Neural progenitor cell (in vitro differentiated cells): ENCODE measurements around the gene CRTC2. TPM values are rescaled to one million over a fixed set of nuclear protein-coding genes. Genes with fewer than 3 reads are reported as not detected.

Experiments used
- DNase-seq: peaks from one replicate; pipeline ENCODE4 v3.0.0-alpha.2; 2016; ENCODE audit warnings: low spot score
- H2AFZ ChIP-seq: fragments of 200-600 bp; sonication (generic); replicated peaks from 2 replicates; pipeline ENCODE4 v1.6.1; 2016; ENCODE audit warnings: antibody characterized with exemption
- H3F3A ChIP-seq: fragments of 200-600 bp; sonication (generic); 2 replicates; pipeline ENCODE4 v1.6.1; 2016; ENCODE audit warnings: antibody characterized with exemption, low read depth
- H3K27ac ChIP-seq: fragments of 200-600 bp; sonication (generic); 2 replicates; pipeline ENCODE4 v1.5.1; 2016; ENCODE audit warnings: mild to moderate bottlenecking
- H3K27me3 ChIP-seq: fragments of 200-600 bp; sonication (generic); 2 replicates; pipeline ENCODE4 v1.6.1; 2016; ENCODE audit warnings: mild to moderate bottlenecking, moderate library complexity
- H3K36me3 ChIP-seq: fragments of 200-600 bp; sonication (generic); 2 replicates; pipeline ENCODE4 v1.5.1; 2016
- H3K4me1 ChIP-seq: fragments of 200-600 bp; sonication (generic); 2 replicates; pipeline ENCODE4 v1.6.1; 2016; ENCODE audit warnings: mixed run types
- H3K4me2 ChIP-seq: fragments of 200-600 bp; sonication (generic); 2 replicates; pipeline ENCODE4 v1.6.1; 2016
- H3K4me3 ChIP-seq: fragments of 200-600 bp; sonication (generic); 2 replicates; pipeline ENCODE4 v1.5.1; 2016
- H3K79me2 ChIP-seq: fragments of 200-600 bp; sonication (generic); 2 replicates; pipeline ENCODE4 v1.6.1; 2016; ENCODE audit warnings: low read depth
- H3K9ac ChIP-seq: fragments of 200-600 bp; sonication (generic); 2 replicates; pipeline ENCODE4 v1.6.1; 2016
- H3K9me3 ChIP-seq: fragments of 200-600 bp; sonication (generic); 2 replicates; pipeline ENCODE4 v1.5.1; 2016; ENCODE audit warnings: low read depth
- H4K20me1 ChIP-seq: fragments of 200-600 bp; sonication (generic); 2 replicates; pipeline ENCODE4 v1.6.1; 2016; ENCODE audit warnings: low read depth
- H3K27ac Mint-ChIP-seq: 3 replicates; pipeline ENCODE4 v1.8.0; 2021; ENCODE audit warnings: mixed read lengths
- H3K27me3 Mint-ChIP-seq: 2 replicates; pipeline ENCODE4 v1.8.0; 2022; ENCODE audit warnings: low read depth, mild to moderate bottlenecking, inconsistent platforms, moderate library complexity, mixed read lengths; ENCODE audit not compliant: insufficient read depth
- H3K36me3 Mint-ChIP-seq: 3 replicates; pipeline ENCODE4 v1.8.0; 2021; ENCODE audit warnings: mixed read lengths
- H3K4me1 Mint-ChIP-seq: 3 replicates; pipeline ENCODE4 v1.8.0; 2021; ENCODE audit warnings: mixed read lengths
- H3K4me3 Mint-ChIP-seq: 3 replicates; pipeline ENCODE4 v1.8.0; 2021; ENCODE audit warnings: mild to moderate bottlenecking, moderate library complexity, mixed read lengths
- H3K9me3 Mint-ChIP-seq: 3 replicates; pipeline ENCODE4 v1.8.0; 2020; ENCODE audit warnings: mixed read lengths
- CTCF ChIP-seq: fragments of 200-600 bp; sonication (generic); IDR thresholded peaks from 2 replicates; pipeline ENCODE4 v1.5.1; 2017; ENCODE audit warnings: antibody characterized with exemption, mild to moderate bottlenecking
- EZH2 ChIP-seq: fragments of 200-600 bp; sonication (generic); IDR thresholded peaks from 2 replicates; pipeline ENCODE4 v1.6.1; 2017; ENCODE audit warnings: antibody characterized with exemption, mild to moderate bottlenecking, moderate library complexity
- EZH2phosphoT487 ChIP-seq: fragments of 200-600 bp; sonication (generic); IDR thresholded peaks from 2 replicates; pipeline ENCODE4 v1.6.1; 2017; ENCODE audit warnings: antibody characterized with exemption
- total RNA-seq: library from RNA; depleted of rRNA; stranded (reverse); fragments of >200 nt; gene quantifications from 2 replicates; pipeline ENCODE4 v1.2.3, GENCODE V29; 2015; ENCODE audit warnings: low replicate concordance

The CRTC2 gene
- total RNA-seq, 1 donor from 2014 or later, result 6.7 TPM

GRCh38 chr1:153944005-153944826, 14.2 kb downstream of the CRTC2 start:
- H3K27ac Mint-ChIP-seq, result no peak overlapping the region
- H3K36me3 Mint-ChIP-seq, result peaks cover 24% of the 10 kb centered on the region
- no peak overlapping the region for H3K4me2 ChIP-seq
- H3K36me3 ChIP-seq, result no peaks in the 10 kb centered on the region
- peak overlapping the region; percentile 90 for H3K4me3 Mint-ChIP-seq
- H3K9ac ChIP-seq, result no peak overlapping the region
- TF ChIP-seq EZH2phosphoT487 (no peak), EZH2 (no peak), CTCF (no peak)
- H3K9me3 ChIP-seq, result no peaks in the 10 kb centered on the region
- peaks cover 5% of the 10 kb centered on the region for H3K4me1 ChIP-seq
- H3K27me3 Mint-ChIP-seq, result peaks cover 4% of the 10 kb centered on the region
- H4K20me1 ChIP-seq, result peaks cover 18% of the 10 kb centered on the region
- H3K4me1 Mint-ChIP-seq, result peaks cover 19% of the 10 kb centered on the region
- H2AFZ ChIP-seq, result no peak overlapping the region
- H3K27ac ChIP-seq, result no peak overlapping the region
- DNase-seq, result no peak
- no peaks in the 10 kb centered on the region for H3K9me3 Mint-ChIP-seq
- H3K4me3 ChIP-seq, result no peak overlapping the region
- H3K27me3 ChIP-seq, result no peaks in the 10 kb centered on the region
- H3F3A ChIP-seq, result peaks cover 28% of the 10 kb centered on the region
- peaks cover 17% of the 10 kb centered on the region for H3K79me2 ChIP-seq

DNA sequence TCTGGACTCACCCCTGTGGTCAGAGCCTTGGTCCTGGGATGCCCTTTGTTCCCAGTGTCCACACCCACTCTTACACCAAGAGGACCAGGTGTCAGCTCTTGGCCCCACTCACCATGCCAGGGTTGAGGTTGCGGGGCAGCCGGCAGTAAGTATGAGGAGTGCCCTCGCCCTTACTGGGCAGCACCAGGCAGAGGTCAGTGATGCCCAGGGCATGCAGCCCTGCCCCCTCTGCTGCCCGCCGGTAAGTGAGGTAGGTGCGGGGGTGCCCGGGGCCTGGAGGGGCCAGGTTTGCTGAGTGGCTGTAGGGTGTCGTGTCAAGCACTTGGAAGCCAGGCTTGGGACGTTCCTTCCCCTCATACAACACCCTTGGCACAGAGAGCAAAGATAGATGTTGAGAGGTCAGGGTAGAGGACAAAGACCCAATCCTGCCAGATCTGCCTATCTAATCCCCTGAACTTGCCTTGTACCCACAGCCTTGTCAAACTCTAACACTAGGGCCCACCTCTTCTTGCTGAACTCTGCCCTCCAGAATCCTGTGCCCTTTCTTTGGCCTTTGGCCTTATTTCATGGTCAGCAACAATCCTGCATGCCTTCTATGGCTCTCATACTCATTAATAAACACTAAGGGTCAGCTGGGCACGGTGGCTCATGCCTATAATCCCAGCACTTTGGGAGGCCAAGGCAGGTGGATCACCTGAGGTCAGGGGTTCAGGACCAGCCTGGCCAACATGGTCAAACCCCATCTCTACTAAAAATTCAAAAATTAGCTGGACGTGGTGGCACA, 15.5 kb downstream of the CRTC2 start:
- Mint-ChIP-seq H3K27me3 (peaks cover 4% of the 10 kb centered on the region), H3K4me1 (peaks cover 19% of the 10 kb centered on the region), H3K9me3 (no peaks in the 10 kb centered on the region), H3K36me3 (peaks cover 24% of the 10 kb centered on the region), H3K4me3 (no peak overlapping the region), H3K27ac (no peak overlapping the region)
- no peak for DNase-seq
- Histone ChIP-seq H3K4me2 (no peak overlapping the region), H2AFZ (no peak overlapping the region), H3K9me3 (no peaks in the 10 kb centered on the region), H3F3A (peaks cover 22% of the 10 kb centered on the region), H3K36me3 (no peaks in the 10 kb centered on the region), H3K4me1 (peaks cover 5% of the 10 kb centered on the region), H3K27ac (no peak overlapping the region), H3K4me3 (no peak overlapping the region), H3K79me2 (peaks cover 17% of the 10 kb centered on the region), H3K27me3 (no peaks in the 10 kb centered on the region), H4K20me1 (peaks cover 10% of the 10 kb centered on the region), H3K9ac (no peak overlapping the region)
- no peak for TF ChIP-seq EZH2phosphoT487

DNA sequence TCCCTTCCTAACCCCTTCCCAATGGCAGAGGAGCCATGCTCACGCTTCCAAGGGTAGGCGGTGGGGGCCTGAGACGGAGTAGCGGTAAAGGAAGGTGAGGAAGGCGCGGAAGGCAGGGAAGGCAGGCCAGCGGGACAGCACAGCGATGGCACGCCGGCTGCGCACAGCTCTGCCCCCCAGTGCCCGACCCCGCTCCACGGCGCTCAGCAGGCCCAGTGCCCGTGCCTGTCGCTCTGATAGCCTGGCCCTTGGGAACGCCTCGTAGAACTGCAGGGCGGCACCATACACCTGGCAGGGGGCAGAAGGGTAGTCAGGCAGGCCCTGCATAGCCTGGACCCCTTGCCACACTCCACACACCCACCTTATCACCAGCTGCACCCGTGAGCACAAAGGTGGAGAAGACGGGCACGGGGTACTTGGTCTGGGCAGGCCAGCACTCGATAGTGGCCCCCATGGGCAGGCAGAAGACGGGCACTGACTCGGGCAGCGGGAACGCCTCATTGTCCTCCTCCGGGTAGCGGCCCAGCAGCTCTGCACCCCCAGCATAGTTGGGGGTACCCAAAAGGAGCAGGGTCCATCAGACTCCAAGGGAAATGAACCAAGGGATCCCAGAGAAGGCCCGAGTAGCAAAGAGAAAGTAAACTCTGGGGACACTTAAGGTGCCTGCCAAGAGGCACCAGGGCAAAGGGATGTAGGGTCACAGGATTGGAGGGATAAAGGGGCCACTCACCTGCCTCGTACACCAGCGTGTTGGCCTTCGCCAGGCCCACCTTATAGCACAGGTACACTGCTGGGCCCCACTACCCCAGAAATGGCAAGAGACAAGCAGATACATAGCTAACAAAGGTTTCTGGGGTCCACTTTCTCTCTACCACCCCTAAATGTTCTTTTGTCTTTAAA, 16.3 kb downstream of the CRTC2 start:
- Mint-ChIP-seq H3K36me3 (peaks cover 27% of the 10 kb centered on the region), H3K9me3 (no peaks in the 10 kb centered on the region), H3K4me3 (no peak overlapping the region), H3K4me1 (peaks cover 15% of the 10 kb centered on the region), H3K27me3 (peaks cover 4% of the 10 kb centered on the region), H3K27ac (no peak overlapping the region)
- Histone ChIP-seq H2AFZ (no peak overlapping the region), H3K4me2 (no peak overlapping the region), H3K9me3 (no peaks in the 10 kb centered on the region), H3F3A (peaks cover 14% of the 10 kb centered on the region), H3K27me3 (no peaks in the 10 kb centered on the region), H3K9ac (no peak overlapping the region), H3K36me3 (no peaks in the 10 kb centered on the region), H3K27ac (no peak overlapping the region), H3K4me3 (no peak overlapping the region), H4K20me1 (peaks cover 5% of the 10 kb centered on the region), H3K79me2 (peaks cover 17% of the 10 kb centered on the region), H3K4me1 (peaks cover 5% of the 10 kb centered on the region)
- no peak for DNase-seq
- TF ChIP-seq EZH2 (no peak), CTCF (no peak), EZH2phosphoT487 (no peak)
